Effector CD8-positive, alpha-beta T cell (primary cell): ENCODE measurements around the gene FAM184B.
"Not testable (repeated sequence)": the region's sequence is repeated elsewhere in the genome, so short reads cannot be mapped to it uniquely, and the experiment has no call there.

Experiments used
- DNase-seq: peaks from one replicate; lab custom pipeline; 2025; lab: John Stamatoyannopoulos, UW

Gene FAM184B

GRCh38 chr4:17717301-17717700 is 64.1 kb downstream of the FAM184B start:
- no peak for DNase-seq

GRCh38 chr4:17715511-17715910 is 65.9 kb downstream of the FAM184B start:
- DNase-seq = no peak

- no peak for DNase-seq
Measured at GRCh38 chr4:17713779-17714178, 67.6 kb downstream of the FAM184B start.

- no peak for DNase-seq
Measured at GRCh38 chr4:17712166-17712565, 69.3 kb downstream of the FAM184B start.

GRCh38 chr4:17711206-17711605 is 70.2 kb downstream of the FAM184B start:
- not testable (repeated sequence) for DNase-seq

GRCh38 chr4:17709763-17710068 is 71.7 kb downstream of the FAM184B start:
- DNase-seq = no peak

- no peak for DNase-seq
Measured at GRCh38 chr4:17708992-17709762, 72.2 kb downstream of the FAM184B start.

- no peak for DNase-seq
Measured at GRCh38 chr4:17707671-17708070, 73.8 kb downstream of the FAM184B start.

- DNase-seq = no peak
Measured at GRCh38 chr4:17705107-17705506, 76.3 kb downstream of the FAM184B start.

GRCh38 chr4:17704020-17704650 is 77.3 kb downstream of the FAM184B start:
- DNase-seq = no peak

- DNase-seq = no peak
Measured at GRCh38 chr4:17702641-17703040, 78.8 kb downstream of the FAM184B start.

GRCh38 chr4:17701882-17702281 is 79.5 kb downstream of the FAM184B start:
- DNase-seq = no peak

- no peak for DNase-seq
Measured at GRCh38 chr4:17701138-17701839, 80.1 kb downstream of the FAM184B start.

- no peak for DNase-seq
Measured at GRCh38 chr4:17699380-17699779, 82.0 kb downstream of the FAM184B start.

- DNase-seq = no peak
Measured at GRCh38 chr4:17698116-17698515, 83.3 kb downstream of the FAM184B start.

GRCh38 chr4:17695341-17695740 is 86.1 kb downstream of the FAM184B start:
- no peak for DNase-seq

- DNase-seq = no peak
Measured at GRCh38 chr4:17694552-17694951, 86.9 kb downstream of the FAM184B start.

GRCh38 chr4:17690898-17691297 is 90.5 kb downstream of the FAM184B start:
- no peak for DNase-seq

GRCh38 chr4:17690135-17690534 is 91.3 kb downstream of the FAM184B start:
- no peak for DNase-seq

GRCh38 chr4:17688011-17688441 is 93.4 kb downstream of the FAM184B start:
- DNase-seq = no peak

GRCh38 chr4:17687237-17687857 is 94.1 kb downstream of the FAM184B start:
- no peak for DNase-seq

- not testable (repeated sequence) for DNase-seq
Measured at GRCh38 chr4:17684648-17685047, 96.8 kb downstream of the FAM184B start.

- DNase-seq = no peak
Measured at GRCh38 chr4:17682222-17682566, 99.2 kb downstream of the FAM184B start.
